ENCODE results near the gene LRRC28.

LRRC28 gene

DNA sequence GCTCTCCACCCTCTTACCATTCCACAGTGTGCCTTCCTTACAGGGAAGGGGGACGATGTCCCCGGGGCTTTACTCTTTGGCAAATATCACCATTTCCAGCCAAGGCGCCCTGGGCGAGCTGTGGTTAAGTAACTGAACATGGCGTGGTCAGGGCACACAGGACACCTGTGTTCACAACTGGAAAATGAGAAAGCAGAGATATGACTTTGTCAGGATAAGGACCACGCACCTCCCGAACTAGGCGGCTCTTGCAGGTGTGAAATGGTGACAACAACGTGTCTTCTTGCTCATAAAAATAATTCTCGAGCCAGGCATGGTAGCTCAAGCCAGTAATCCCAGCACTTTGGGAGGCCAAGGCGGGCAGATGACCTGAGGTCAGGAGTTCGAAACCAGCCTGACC is 154.8 kb downstream of the LRRC28 start:
- no peak overlapping the region for H3K4me3 ChIP-seq (ENCODE audit: low read depth, low read length)
- DNase-seq (ENCODE audit: low read depth) = no peak
- TF ChIP-seq, protein P1, sequence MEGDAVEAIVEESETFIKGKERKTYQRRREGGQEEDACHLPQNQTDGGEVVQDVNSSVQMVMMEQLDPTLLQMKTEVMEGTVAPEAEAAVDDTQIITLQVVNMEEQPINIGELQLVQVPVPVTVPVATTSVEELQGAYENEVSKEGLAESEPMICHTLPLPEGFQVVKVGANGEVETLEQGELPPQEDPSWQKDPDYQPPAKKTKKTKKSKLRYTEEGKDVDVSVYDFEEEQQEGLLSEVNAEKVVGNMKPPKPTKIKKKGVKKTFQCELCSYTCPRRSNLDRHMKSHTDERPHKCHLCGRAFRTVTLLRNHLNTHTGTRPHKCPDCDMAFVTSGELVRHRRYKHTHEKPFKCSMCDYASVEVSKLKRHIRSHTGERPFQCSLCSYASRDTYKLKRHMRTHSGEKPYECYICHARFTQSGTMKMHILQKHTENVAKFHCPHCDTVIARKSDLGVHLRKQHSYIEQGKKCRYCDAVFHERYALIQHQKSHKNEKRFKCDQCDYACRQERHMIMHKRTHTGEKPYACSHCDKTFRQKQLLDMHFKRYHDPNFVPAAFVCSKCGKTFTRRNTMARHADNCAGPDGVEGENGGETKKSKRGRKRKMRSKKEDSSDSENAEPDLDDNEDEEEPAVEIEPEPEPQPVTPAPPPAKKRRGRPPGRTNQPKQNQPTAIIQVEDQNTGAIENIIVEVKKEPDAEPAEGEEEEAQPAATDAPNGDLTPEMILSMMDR (IDR thresholded peaks at IDR 0.05; ENCODE audit: low read depth, low read length, missing control alignments) = no peak

DNA sequence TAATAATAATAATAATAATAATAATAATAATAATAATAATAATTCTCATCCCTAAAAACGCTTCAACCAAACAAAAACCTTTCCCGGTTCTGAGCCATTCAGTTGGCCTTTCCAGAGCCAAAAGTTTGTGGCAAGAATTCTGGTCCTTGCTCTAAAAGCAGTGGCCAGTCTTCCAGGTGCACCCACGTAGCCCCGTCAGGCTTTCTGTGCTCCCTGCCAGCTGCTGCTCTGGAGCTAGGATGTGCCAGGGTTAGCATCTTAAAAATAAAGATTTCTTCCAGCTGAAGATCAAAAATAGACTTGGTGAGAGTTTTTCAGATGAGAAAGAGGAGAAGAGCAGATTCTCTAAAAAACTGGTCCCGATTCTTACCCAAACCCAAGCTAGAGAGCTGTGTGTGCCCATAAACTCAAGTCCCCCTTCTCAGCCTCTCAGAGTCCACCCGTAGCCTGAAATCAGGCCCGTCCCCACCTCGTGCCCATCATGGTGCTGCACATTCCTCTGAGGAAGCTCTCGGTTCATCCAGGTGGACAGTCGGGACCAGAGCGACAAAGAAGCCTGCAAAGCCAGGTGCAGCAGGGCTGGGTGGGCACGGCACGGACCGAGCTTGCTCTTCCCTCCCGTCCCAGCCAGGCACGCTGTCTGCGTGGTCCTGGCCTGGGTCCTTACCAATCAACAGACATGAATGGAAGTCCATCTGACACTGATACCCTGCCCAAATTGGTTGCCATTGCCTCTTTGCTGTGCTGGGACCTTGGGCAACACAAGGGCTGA is 155.6 kb downstream of the LRRC28 start:
- H3K4me3 ChIP-seq (ENCODE audit: low read depth, low read length) = no peak overlapping the region
- TF ChIP-seq, protein P1 (IDR thresholded peaks at IDR 0.05; ENCODE audit: low read depth, low read length, missing control alignments) = no peak
- DNase-seq (ENCODE audit: low read depth) = no peak

DNA sequence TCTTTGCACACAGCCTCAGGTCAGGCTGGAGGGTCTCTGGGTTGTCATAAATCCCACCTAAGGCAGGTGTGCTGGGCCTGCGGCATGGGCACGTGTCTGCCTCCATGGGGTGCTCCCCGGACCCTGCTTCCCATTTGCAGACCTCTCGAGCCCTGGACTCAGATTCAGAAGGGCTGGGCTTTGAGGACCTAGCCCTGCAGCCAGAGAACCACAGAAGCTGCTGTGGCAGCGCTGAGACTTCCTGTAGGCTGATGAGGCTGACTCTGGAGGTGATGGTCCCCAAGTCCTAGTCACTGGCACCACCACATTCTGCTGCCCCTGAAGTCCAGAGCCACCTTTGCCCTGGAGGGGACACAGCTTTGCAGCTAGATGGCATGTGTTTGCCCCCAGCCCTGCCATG is 156.4 kb downstream of the LRRC28 start:
- no peak overlapping the region for H3K4me3 ChIP-seq (ENCODE audit: low read depth, low read length)
- DNase-seq (ENCODE audit: low read depth) = no peak
- TF ChIP-seq, protein P1 (IDR thresholded peaks at IDR 0.05; ENCODE audit: low read depth, low read length, missing control alignments) = no peak

DNA sequence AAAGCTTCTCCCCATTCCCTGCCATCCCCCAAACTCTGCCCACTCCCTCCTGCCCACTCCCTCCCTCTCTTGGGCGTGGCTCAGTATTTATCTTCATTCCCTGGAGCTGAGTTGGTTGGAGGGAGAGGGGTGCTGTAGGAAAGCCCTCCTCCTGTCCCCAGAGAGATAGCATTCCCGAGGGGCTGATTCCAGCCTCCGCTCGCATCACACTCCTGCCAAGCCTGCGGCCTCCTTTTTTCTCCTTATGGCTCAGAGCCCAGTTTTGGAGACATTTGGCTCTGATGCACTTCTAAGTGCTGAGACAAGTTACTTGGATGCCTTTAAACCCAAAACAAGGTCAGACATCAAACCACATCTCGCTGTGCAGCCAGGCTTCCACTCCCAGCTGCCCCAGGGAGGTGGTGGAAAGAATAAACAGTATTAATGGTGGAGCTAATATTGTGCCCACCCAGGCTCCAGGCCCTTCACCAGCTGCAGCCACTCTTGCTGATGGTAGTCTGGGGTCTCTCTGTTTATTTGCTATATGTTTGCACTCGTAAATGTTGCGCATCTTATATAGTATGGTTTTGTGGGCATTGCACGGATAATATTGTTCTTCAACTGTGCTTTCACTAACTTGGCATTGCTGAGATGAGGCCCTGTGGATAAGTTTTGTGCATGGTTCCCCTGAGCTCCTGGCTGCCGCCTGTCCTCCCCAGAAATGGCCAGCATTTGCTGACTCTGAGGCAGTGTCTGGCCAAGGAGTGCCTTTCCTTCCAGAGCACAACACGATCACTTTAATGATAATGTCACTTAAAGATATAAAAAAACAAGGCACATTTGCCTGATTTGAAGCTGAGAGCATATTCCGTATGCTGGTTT is 157.2 kb downstream of the LRRC28 start:
- H3K4me3 ChIP-seq (ENCODE audit: low read depth, low read length) = no peak overlapping the region
- TF ChIP-seq, protein P1 (IDR thresholded peaks at IDR 0.05; ENCODE audit: low read depth, low read length, missing control alignments) = no peak
- no peak for DNase-seq (ENCODE audit: low read depth)

DNA sequence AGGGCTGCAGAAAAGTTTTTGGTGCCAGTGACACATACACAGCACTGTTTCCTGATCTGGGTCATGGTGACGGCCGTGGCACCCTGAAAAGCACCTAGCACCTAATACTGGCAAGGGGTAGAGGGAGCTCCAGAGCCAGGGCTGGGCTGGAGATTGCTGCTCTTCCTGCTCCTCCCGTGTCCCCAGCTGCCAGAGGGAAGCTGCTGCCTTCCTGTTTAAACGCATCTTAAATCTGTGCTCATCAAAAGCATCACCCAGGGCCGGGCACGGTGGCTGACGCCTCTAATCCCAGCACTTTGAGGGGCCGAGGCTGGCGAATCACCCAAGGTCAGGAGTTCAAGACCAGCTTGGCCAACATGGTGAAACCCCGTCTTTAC is 157.8 kb downstream of the LRRC28 start:
- DNase-seq (ENCODE audit: low read depth) = no peak
- no peak overlapping the region for H3K4me3 ChIP-seq (ENCODE audit: low read depth, low read length)
- TF ChIP-seq, protein P1 (IDR thresholded peaks at IDR 0.05; ENCODE audit: low read depth, low read length, missing control alignments) = peak; percentile 47

DNA sequence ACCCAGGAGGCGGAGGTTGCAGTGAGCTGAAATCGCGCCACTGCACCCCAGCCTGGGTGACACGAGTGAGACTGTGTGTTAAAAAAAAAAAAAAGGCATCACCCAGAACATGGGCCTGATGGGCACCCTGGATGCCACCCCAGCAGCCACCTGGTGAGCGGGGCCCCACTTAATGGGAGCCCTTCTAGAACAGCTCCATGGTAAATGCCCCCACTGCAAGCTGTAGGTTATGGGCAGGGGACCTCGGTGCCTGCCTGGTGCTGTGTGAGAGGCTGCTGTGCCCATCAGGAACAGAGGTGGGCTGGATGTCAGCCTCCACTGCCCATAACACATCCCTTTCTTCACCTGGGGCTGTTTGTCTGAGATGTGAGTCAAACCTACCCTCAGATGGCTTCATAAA is 158.3 kb downstream of the LRRC28 start:
- H3K4me3 ChIP-seq (ENCODE audit: low read depth, low read length) = no peak overlapping the region
- DNase-seq (ENCODE audit: low read depth) = no peak
- TF ChIP-seq, protein P1 (IDR thresholded peaks at IDR 0.05; ENCODE audit: low read depth, low read length, missing control alignments) = no peak
